GM04504 (cell line): ENCODE data around the gene GRIFIN.
A peak's percentile ranks its signal among the peaks of the same experiment; 100 is the strongest.
"Not testable (repeated sequence)": the region's sequence is repeated elsewhere in the genome, so short reads cannot be mapped to it uniquely, and the experiment has no call there.

ENCODE experiments used
- DNase-seq: peaks from one replicate; pipeline ENCODE4 v3.0.0-alpha.2; 2012; ENCODE audit warnings: low read depth

Gene GRIFIN

GRCh38 chr7:2478399-2478785 lies 2.2 kb upstream of the GRIFIN start:
- peak; percentile 62 for DNase-seq

- peak; percentile 40 for DNase-seq
Observed at GRCh38 chr7:2477447-2478398, 1.5 kb upstream of the GRIFIN start.

- DNase-seq, result no peak
Observed at GRCh38 chr7:2476776-2477446, 713 bp upstream of the GRIFIN start.

GRCh38 chr7:2475678-2476015 lies 551 bp downstream of the GRIFIN start:
- no peak for DNase-seq

GRCh38 chr7:2474813-2475677 lies 1.2 kb downstream of the GRIFIN start:
- no peak for DNase-seq

- no peak for DNase-seq
Observed at GRCh38 chr7:2474224-2474623, 2.0 kb downstream of the GRIFIN start.

GRCh38 chr7:2473496-2474180 lies 2.6 kb downstream of the GRIFIN start:
- no peak for DNase-seq

GRCh38 chr7:2472739-2473138 lies 3.5 kb downstream of the GRIFIN start:
- no peak for DNase-seq

GRCh38 chr7:2471396-2471795 lies 4.8 kb downstream of the GRIFIN start:
- no peak for DNase-seq

- DNase-seq, result no peak
Observed at GRCh38 chr7:2471022-2471329, 5.2 kb downstream of the GRIFIN start.

- no peak for DNase-seq
Observed at GRCh38 chr7:2470204-2471021, 5.8 kb downstream of the GRIFIN start.

- DNase-seq, result not testable (repeated sequence)
Observed at GRCh38 chr7:2469460-2470203, 6.6 kb downstream of the GRIFIN start.

GRCh38 chr7:2468227-2468626 lies 8.0 kb downstream of the GRIFIN start:
- no peak for DNase-seq

- DNase-seq, result no peak
Observed at GRCh38 chr7:2466675-2467074, 9.5 kb downstream of the GRIFIN start.

- no peak for DNase-seq
Observed at GRCh38 chr7:2465928-2466327, 10.3 kb downstream of the GRIFIN start.

- DNase-seq, result no peak
Observed at GRCh38 chr7:2462731-2463130, 13.5 kb downstream of the GRIFIN start.

GRCh38 chr7:2461268-2462026 lies 14.8 kb downstream of the GRIFIN start:
- no peak for DNase-seq

- DNase-seq, result no peak
Observed at GRCh38 chr7:2460641-2461040, 15.6 kb downstream of the GRIFIN start.

GRCh38 chr7:2460188-2460587 lies 16.0 kb downstream of the GRIFIN start:
- no peak for DNase-seq

- no peak for DNase-seq
Observed at GRCh38 chr7:2459674-2460073, 16.5 kb downstream of the GRIFIN start.
